Lower leg skin (tissue), 4 donors: Measurements from ENCODE around the gene CLIP2. TPM values are rescaled to one million over a fixed set of nuclear protein-coding genes. Genes with fewer than 3 reads are reported as not detected.

Experiments used
- DNase-seq, 2 donors: peaks; one replicate each; pipeline ENCODE4 v3.0.0-alpha.2; 2019; ENCODE audit warnings: low spot score in 2 of 2
- H3K4me3 ChIP-seq: fragments of 200-600 bp; sonication (generic); 2 replicates; pipeline ENCODE4 v1.5.1; 2017; ENCODE audit warnings: mild to moderate bottlenecking, low read depth; ENCODE audit not compliant: poor library complexity, severe bottlenecking
- POLR2A ChIP-seq, 2 donors: fragments of 450-650 bp; IDR thresholded peaks; one replicate each; pipeline ENCODE4 v1.6.1; 2016 to 2017; ENCODE audit warnings: antibody characterized with exemption in 2 of 2, mild to moderate bottlenecking in 1 of 2, moderate library complexity in 1 of 2
- WGBS, 2 donors: methylation state at CpG; one replicate each; pipeline ENCODE4 v1.1.5; 2018; 5-methylcytosine and 5-hydroxymethylcytosine counted together
- intact Hi-C: fragments of 100-400 bp; cut with DNase I; formaldehyde crosslinking; loops from one replicate; pipeline ENCODE4 v1.15.0; 2023; ENCODE audit warnings: low total_unique reads
- total RNA-seq, 4 donors: library from RNA; depleted of rRNA; stranded (reverse); fragments of >200 nt; gene quantifications; one replicate each; pipeline ENCODE4 v1.1.0, GENCODE V29; 2016
- TF ChIP-seq, protein P1 (sequence below), 3 donors: fragments of 450-650 bp; IDR thresholded peaks; one replicate each; pipeline ENCODE4 v1.5.1; 2016; ENCODE audit warnings: antibody characterized with exemption in 3 of 3, mild to moderate bottlenecking in 3 of 3, moderate library complexity in 2 of 3

Gene CLIP2
- total RNA-seq, 4 donors from 2014 or later: 29.1 to 60.2 (median 52.5) TPM

GRCh38 chr7:74404388-74404700, 115.1 kb downstream of the CLIP2 start:
- DNase-seq: no peak
- no peak for TF ChIP-seq POLR2A (IDR thresholded peaks at IDR 0.05)
- TF ChIP-seq, protein P1, sequence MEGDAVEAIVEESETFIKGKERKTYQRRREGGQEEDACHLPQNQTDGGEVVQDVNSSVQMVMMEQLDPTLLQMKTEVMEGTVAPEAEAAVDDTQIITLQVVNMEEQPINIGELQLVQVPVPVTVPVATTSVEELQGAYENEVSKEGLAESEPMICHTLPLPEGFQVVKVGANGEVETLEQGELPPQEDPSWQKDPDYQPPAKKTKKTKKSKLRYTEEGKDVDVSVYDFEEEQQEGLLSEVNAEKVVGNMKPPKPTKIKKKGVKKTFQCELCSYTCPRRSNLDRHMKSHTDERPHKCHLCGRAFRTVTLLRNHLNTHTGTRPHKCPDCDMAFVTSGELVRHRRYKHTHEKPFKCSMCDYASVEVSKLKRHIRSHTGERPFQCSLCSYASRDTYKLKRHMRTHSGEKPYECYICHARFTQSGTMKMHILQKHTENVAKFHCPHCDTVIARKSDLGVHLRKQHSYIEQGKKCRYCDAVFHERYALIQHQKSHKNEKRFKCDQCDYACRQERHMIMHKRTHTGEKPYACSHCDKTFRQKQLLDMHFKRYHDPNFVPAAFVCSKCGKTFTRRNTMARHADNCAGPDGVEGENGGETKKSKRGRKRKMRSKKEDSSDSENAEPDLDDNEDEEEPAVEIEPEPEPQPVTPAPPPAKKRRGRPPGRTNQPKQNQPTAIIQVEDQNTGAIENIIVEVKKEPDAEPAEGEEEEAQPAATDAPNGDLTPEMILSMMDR (IDR thresholded peaks at IDR 0.05): no peak
- 87 to 93% methylated on average over 8 of the region's 8 CpGs for WGBS, 2 donors
- intact Hi-C loops: loop anchor here (5.0 kb wide), 2 partner anchors 197 to 337 kb away; no protein-coding TSS in a partner anchor
- no peak overlapping the region for H3K4me3 ChIP-seq

- H3K4me3 ChIP-seq: no peak overlapping the region
- 83 to 89% methylated on average over 6 to 11 of the region's 15 CpGs for WGBS, 2 donors
- intact Hi-C loops: loop anchor here (5.0 kb wide), 2 partner anchors 197 to 337 kb away; no protein-coding TSS in a partner anchor
- no peak for DNase-seq
- TF ChIP-seq POLR2A (IDR thresholded peaks at IDR 0.05): no peak
- TF ChIP-seq, protein P1 (IDR thresholded peaks at IDR 0.05): no peak
These were observed 115.5 kb downstream of the CLIP2 start for GRCh38 chr7:74404741-74405140.

DNA sequence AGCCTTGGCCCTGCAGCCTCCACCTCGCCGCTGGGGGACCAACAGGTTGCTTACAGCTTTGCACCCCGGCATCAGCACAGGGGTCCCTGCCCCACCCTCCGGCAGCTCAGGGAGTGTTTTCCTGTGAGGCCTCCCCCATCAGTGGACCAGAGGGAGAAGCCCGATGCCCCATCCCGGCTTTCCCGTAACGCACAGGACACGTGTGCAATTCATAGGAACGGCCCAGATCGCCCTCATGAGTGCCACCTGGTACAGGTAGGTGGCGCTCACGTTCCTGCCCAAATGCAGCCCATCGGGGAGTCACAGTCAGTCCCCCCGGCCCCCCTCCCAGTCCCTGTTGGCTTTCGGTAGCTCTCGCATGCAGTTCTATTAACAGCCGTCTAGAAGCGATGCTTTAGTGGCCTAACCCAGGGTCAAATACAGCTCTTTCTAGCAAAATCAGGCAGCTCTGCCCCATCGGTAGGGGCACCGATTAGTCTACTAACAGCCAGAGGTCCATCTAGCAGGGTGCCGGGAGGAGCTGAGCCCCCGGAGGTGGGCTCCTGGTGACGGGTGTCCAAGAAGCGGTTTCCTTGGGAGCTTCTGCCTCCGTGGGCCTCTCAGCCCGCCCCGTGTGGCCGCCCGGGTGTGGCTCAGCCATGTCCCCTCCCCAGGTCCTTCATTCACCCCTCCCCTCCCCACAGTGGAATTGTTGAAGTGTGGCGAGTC, 116.1 kb downstream of the CLIP2 start:
- WGBS, 2 donors: 80 to 82% methylated on average over 31 of the region's 31 CpGs
- intact Hi-C loops: no loop called here
- DNase-seq: no peak
- no peak overlapping the region for H3K4me3 ChIP-seq
- TF ChIP-seq POLR2A (IDR thresholded peaks at IDR 0.05): no peak
- TF ChIP-seq, protein P1 (IDR thresholded peaks at IDR 0.05): no peak

GRCh38 chr7:74405899-74406512, 116.8 kb downstream of the CLIP2 start:
- no peak for TF ChIP-seq POLR2A (IDR thresholded peaks at IDR 0.05)
- TF ChIP-seq, protein P1 (IDR thresholded peaks at IDR 0.05): no peak
- no peak overlapping the region for H3K4me3 ChIP-seq
- intact Hi-C loops: no loop called here
- 88 to 91% methylated on average over 20 of the region's 20 CpGs for WGBS, 2 donors
- DNase-seq: no peak

- 66 to 79% methylated on average over 4 of the region's 4 CpGs for WGBS, 2 donors
- no peak for TF ChIP-seq POLR2A (IDR thresholded peaks at IDR 0.05)
- TF ChIP-seq, protein P1 (IDR thresholded peaks at IDR 0.05): no peak
- DNase-seq: no peak
- H3K4me3 ChIP-seq: no peak overlapping the region
- intact Hi-C loops: no loop called here
These were observed 118.8 kb downstream of the CLIP2 start for GRCh38 chr7:74407958-74408357.
